COLO829 (cell line): ENCODE results near the gene SPRTN.

ENCODE experiments used
- DNase-seq: peaks from one replicate; pipeline ENCODE4 v3.0.0; 2012; ENCODE audit warnings: low spot score

SPRTN gene

DNA sequence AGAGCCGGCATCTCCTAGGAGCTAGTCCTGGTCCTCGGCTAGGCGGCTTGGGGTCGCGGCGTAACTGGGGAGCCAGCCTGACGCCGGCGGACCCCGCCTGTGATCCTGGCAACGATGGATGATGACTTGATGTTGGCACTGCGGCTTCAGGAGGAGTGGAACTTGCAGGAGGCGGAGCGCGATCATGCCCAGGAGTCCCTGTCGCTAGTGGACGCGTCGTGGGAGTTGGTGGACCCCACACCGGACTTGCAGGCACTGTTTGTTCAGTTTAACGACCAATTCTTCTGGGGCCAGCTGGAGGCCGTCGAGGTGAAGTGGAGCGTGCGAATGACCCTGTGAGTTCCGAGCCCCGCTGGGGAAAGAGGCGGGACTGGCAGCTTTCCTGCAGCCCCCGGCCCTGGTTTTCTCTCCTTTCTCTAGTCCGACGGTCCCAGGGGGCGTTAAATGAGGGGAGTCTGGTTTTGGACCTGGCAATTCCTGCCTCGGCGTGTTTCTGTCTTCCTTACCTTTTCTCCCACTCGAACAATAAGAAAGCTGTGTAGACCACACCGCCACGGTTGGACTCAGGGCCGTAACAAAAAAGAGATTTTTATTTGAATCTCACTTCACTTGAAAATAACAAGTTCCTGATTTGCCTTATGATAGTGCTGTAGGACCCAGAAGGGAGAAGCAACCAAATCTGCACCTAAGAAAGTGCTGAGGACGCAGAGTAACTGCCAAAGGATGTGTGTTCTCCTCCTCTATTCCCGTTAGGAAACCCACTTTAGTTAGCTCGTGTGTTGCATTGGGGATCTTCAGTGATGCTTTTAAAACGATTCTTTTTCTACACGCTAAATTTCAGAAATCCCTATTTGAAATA, at the start of gene SPRTN:
TSS of gene SPRTN (plus strand) at position 24 of the 859 bp plus-strand sequence. CDS start at position 115, 91 bp downstream.
- DNase-seq: no peak

GRCh38 chr1:231295938-231296337, 42.2 kb upstream of the SPRTN start:
- DNase-seq: no peak

DNA sequence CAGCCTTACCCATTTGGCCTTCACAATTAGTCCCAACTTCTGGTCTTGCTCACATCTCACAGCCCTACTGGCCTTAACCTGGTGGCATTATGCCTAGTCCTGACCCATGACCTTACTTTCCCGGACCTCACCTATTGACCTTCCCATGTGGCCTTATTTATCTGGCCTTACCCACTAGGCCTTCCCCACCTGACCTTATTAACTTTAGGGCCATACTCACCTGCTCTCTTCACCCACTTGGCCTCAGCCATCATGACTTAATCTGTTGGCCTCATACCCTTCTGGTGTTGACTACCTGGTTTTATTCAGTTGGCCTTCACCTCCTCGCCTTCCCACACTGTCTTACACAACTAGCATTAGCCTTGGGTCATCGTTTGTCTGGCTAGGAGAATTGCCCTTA, 36.1 kb upstream of the SPRTN start:
- DNase-seq: no peak

GRCh38 chr1:231310391-231310934, 27.6 kb upstream of the SPRTN start:
- no peak for DNase-seq

DNA sequence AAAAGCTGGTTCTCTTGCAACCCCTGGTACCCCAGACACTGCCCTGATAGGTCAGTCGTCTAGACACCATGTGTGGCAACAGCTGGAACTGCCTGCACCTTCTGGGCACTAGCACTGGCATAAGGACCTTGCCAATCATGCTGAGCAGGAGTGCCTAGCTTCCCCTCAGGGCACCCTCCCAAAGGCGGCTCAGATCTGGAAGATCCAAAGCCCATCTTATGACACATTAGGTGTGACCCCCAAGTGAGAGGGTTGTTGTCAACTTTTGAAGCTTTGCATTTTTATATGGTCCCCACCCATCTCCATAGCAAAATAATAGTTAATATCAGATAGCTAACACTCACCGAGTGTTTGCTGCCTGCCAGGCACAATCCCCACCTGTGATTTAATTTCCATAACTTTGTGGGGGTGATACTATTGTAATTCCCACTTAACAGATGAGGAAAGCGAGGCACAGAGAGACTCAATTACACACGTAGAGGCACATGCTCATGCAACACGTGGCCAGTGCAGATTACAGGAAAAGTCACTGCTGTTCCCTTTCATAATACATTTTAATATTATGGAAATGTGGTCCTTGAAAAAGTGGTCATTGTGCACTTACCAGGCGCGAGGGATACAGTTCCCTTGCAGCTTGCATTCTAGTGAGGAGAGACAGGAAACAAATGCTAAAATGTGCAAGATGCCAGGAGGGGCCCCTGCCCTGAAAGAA, 26.2 kb upstream of the SPRTN start:
- DNase-seq: no peak

GRCh38 chr1:231312432-231312788, 25.7 kb upstream of the SPRTN start:
- DNase-seq: no peak

GRCh38 chr1:231313661-231314060, 24.4 kb upstream of the SPRTN start:
- no peak for DNase-seq

DNA sequence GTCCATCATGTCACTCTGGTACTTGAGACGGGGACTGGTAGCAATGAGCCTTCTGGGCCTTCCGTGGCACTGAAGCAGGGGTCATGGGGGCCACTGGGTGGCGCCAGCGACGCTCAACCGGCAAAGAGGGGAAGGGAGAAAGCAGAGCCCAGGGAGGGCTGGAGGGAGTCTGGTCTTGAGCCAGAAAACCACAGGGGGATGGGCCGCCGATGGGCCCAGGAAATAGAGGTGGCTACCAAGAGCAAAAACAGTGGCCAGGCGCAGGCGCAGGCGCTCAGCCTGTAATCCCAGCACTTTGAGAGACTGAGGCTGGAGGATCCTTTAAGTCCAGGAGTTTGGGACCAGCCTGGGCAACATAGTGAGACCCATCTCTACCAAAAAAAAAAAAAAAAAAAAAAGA, 22.2 kb upstream of the SPRTN start:
- DNase-seq: no peak

GRCh38 chr1:231317306-231318014, 20.6 kb upstream of the SPRTN start:
- no peak for DNase-seq

DNA sequence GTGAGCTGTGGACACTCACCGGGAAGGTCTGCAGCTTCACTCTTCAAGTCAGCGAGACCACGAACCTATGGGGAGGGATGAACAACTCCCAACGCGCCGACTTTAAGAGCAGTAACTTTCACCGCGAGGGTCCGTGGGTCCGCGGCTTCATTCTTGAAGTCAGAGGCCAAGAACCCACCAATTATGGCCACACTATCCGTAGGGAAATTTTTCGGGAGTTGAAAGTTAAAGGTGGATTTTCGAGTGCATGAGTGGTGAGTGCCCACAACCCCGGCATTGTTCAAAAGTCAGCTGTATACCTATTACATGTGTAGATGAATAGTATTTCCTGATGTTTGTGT, 20.1 kb upstream of the SPRTN start:
- no peak for DNase-seq

- no peak for DNase-seq
Measured at GRCh38 chr1:231318568-231318967, 19.5 kb upstream of the SPRTN start.

GRCh38 chr1:231319080-231319479, 19.0 kb upstream of the SPRTN start:
- no peak for DNase-seq

- DNase-seq: no peak
Measured at GRCh38 chr1:231322880-231323530, 15.1 kb upstream of the SPRTN start.

GRCh38 chr1:231324660-231325059, 13.4 kb upstream of the SPRTN start:
- DNase-seq: no peak

- no peak for DNase-seq
Measured at GRCh38 chr1:231326248-231326647, 11.8 kb upstream of the SPRTN start.

- DNase-seq: no peak
Measured at GRCh38 chr1:231327617-231328016, 10.5 kb upstream of the SPRTN start.

DNA sequence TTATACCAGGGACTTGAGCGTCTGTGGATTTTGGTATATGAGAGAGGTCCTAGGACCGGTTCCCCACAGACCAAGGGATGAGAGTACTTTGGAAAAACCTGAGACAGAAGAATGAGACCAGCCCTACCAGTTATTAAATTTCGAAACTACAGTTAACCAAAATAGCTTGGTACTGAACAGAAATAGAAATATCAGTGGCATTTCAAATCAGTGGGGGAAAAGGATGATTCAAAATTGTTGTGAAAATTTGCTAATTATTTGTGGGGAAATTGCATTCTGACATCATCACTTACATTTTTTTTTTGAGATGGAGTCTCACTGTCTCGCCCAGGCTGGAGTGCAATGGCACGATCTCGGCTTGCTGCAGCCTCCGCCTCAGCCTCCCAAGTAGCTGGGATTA, 8.6 kb upstream of the SPRTN start:
- DNase-seq: no peak

- DNase-seq: no peak
Measured at GRCh38 chr1:231332761-231333160, 5.3 kb upstream of the SPRTN start.

DNA sequence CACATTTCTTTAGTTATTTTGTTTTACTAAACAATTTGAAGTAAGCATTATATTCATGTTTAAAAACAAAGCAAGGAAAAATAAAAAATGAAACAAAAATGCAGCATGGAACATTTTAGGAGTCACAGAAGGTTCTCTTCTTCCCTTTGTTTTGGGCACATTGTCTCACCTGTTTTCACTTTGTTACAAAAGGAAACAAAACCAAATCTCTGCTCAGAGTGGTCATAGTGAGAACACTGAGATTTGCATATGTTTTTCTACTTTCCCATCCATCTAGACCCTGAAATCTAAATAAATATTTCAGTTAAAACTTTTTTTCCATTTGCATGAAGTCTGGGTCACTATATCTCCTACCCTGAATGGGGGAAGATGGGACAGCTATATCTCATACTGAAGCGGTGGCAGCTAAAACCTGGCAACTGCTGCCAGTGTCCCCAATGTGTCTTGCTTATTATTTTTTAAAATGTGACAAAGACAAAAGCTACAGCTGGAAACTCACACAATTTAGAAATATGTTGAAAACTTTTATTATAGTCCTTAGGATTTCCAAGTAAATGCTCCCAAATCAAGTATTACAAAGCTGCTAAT, 3.9 kb upstream of the SPRTN start:
- no peak for DNase-seq

GRCh38 chr1:231334952-231335351, 3.1 kb upstream of the SPRTN start:
- DNase-seq: no peak

DNA sequence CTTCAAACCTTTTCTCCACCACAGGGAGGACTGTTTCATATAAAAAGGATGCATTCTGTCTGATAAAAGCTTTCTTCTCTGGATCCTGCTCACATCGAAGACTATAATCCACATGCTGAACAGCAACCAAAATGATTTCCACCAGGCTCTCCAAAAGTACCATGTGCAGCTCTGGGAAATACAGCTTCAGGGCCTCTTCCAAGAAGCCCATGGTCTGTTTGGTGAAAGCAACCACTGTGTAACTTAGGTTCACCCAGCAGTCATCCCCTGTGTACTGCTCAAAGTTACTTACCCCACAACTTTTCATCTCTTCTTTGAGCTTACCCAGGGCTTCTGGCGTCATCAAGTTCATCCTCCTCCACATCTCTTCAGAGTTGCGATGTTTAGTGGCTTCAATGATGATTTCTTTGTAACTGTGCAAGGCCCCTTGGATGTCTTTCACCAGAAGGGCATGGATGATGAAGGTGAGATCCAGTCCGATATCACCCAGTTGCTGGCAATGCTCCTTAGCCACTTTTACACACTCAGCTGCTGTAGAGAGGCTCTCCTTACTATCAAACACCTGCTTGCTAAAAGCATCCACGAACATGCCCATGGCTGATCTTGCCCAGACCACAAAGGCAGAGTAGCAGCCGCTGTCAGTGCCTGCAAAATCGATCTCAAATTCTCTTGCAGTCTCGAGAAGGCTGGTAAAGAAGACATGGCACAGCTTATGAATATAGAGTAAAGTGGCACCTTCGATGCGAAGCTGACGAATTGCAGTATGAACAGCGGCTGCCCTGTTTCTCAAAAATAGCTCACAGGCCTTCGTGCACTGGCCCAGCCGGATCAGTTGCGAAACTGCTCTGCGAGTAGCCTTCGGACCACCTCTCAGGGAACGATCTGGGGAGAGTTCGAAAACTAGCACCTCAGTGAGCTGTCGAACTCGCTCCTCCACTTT, 2.2 kb upstream of the SPRTN start:
- no peak for DNase-seq
